HG02884 (cell line): ENCODE results near the gene OAT.
"Not testable (repeated sequence)": the region's sequence is repeated elsewhere in the genome, so short reads cannot be mapped to it uniquely, and the experiment has no call there.

Source experiments
- ATAC-seq: cut with Tn5 transposase; IDR thresholded peaks from one replicate; pipeline ENCODE4 v1.9.1; 2021; ENCODE audit warnings: mild to moderate bottlenecking, moderate library complexity; ENCODE audit not compliant: unreplicated experiment

Gene OAT

DNA sequence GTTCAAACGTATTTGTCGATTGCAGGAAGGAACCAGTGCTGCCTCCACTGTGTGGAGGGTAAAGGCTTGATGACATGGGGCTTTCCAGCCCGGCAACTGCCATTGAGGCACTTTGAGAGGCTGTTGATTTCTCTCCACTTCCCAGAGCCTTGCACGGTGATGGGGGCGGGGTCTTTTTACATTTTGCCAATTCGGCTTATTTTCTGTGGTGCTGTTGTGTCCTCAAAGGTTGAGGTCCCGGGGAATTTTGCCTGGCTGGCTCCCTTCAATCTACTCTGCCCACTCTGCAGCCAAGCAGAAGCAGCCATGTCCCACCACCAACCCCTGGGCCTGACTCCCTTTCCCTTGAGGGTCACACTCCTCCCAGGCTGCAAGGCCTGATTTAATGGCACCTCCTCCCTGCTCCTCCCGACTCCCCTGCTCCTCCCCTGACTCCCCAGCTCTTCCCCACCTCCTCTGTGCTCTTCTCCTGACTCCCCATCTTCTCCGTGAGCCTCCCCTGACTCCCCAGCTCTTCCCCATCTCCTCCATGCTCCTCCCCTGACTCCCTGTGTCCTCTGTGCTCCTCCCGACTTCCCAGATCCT, 39.0 kb downstream of the OAT start:
- ATAC-seq = no peak

- no peak for ATAC-seq
Observed at GRCh38 chr10:124378881-124379471, 39.7 kb downstream of the OAT start.

- no peak for ATAC-seq
Observed at GRCh38 chr10:124378271-124378670, 40.5 kb downstream of the OAT start.

DNA sequence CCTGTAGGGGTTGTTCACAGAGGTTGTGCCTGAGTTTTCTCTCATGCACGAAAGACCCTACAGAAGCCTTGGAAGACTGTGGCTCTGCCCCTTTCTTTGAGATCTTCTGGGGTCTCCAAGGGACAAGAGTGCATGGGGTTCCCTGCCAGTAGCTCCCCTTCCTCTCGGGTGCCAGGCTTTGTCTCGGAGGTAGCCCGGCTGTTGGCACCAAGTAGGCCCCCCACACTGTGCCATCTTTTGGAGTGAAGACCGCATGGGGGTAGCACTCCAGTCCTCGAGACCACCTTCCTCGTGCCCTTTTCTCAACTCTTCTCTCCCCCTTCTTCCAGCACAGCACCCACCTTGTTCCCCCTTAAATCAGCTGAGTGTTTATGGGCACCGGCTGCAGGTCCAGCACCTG, 41.6 kb downstream of the OAT start:
- no peak for ATAC-seq

- ATAC-seq = no peak
Observed at GRCh38 chr10:124376411-124376810, 42.3 kb downstream of the OAT start.

GRCh38 chr10:124375691-124376090, 43.0 kb downstream of the OAT start:
- no peak for ATAC-seq

DNA sequence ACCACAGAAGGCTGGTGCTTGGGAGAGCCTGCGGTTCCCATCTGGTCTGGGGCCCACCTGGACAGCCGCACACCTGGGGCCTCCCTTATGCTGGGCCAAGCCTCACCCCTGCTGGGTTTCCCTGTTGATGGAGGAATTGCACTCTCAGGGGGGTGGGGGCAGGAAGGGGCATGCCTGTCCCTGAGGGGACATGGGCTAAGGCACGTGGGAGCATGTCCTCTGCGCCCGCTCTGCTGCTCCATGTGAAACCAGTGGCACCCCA, 43.4 kb downstream of the OAT start:
- ATAC-seq = no peak

- no peak for ATAC-seq
Observed at GRCh38 chr10:124374535-124375352, 44.0 kb downstream of the OAT start.

DNA sequence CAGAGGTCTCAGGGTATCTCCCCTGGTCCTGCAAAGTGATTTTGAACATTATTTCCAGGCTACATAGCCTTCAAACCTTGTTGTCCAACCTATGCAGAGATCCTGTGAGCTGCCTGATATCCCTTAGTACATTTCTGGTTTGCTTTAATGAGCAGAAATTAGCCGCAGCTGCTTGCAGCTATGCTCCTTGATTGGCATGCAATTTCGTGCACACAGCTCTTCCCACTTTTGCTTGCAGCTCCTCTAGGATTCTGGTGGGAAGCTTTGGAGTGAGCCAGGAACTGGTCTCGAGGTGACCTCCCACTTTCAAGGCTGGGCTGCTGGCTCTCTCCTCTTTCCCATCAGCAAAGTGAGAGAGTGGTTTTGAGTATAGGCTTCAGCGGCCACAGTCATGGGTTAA, 45.8 kb downstream of the OAT start:
- no peak for ATAC-seq

GRCh38 chr10:124370426-124370825, 48.3 kb downstream of the OAT start:
- ATAC-seq = no peak

DNA sequence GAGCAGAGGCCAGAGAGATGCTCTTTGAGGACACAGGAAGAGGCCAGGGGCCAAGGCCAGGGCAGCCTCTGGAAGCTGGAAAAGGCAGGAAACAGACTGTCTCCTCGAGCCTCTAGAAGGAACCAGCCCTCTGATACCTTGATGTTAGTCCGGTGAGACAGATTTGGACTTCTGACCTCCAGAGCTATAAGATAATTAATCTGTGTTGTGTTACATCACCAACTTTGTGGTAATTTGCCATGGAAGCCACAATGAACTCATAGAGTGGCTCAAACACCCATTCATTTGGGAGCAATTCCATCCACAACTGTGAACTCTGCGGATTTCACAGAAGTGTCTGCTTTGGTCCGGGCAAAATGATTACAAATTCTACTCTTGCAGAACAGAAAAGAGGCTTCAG, 48.7 kb downstream of the OAT start:
- ATAC-seq = no peak

- not testable (repeated sequence) for ATAC-seq
Observed at GRCh38 chr10:124369533-124369932, 49.2 kb downstream of the OAT start.

- ATAC-seq = no peak
Observed at GRCh38 chr10:124369066-124369465, 49.7 kb downstream of the OAT start.

DNA sequence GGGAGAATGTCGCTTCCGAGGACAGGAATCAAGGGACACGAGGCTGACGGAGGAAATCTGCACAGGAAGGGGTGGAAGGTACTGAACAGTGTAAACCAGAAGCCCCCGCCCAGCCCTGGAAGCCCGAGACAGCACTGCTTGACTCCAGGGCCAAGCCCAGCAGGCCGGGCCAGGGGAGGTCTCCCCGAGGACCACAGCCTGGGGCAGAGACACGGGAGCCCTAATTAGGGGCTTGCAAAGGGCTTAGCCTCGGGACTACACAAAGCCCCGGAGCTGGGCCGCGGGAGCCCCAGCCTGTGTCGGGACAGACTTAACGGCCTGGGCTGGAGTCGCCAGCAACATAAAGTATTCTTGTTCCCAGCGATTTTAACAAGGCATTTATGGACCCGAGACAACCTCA, 50.8 kb downstream of the OAT start:
- no peak for ATAC-seq

GRCh38 chr10:124367414-124367813, 51.3 kb downstream of the OAT start:
- ATAC-seq = no peak

DNA sequence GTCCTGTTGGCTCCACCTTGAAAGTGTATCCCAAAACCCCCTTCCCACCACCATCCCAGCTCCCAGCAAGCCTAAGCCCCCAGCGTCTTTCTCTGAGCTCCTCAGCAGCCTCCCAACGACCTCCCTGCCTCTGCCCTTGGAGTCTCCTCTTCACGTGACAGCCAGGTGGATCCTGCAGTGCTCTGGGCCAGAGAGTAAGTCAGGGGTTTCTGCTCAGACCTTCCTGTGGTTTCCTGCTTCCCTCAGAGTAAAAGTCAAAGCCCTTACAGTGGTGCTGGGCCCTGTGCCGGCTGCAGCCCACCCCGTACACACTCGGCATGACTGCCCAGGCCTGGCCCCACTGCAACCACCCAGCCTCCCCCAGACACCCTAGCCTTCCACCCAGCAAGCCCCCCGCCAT, 51.9 kb downstream of the OAT start:
- ATAC-seq = no peak

DNA sequence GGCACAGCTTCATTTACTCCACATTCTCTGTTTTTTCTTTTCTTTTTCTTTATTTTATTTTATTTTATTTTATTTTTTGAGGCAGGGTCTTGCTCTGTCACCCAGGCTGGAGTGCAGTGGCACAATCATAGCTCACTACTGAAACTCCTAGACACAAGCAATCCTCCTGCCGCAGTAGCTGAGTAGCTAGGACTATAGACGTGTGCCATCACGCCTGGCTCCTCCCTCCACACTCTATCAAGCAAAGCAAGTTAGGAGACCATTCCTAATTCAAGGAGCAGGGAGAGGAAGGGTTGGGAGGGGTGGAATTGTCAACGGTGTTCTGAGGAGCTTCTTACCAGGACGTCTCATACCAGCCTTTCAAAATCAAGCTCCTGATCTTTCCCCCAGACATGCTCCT, 52.4 kb downstream of the OAT start:
- no peak for ATAC-seq

GRCh38 chr10:124364674-124365073, 54.0 kb downstream of the OAT start:
- ATAC-seq = no peak

GRCh38 chr10:124362568-124362967, 56.2 kb downstream of the OAT start:
- no peak for ATAC-seq

DNA sequence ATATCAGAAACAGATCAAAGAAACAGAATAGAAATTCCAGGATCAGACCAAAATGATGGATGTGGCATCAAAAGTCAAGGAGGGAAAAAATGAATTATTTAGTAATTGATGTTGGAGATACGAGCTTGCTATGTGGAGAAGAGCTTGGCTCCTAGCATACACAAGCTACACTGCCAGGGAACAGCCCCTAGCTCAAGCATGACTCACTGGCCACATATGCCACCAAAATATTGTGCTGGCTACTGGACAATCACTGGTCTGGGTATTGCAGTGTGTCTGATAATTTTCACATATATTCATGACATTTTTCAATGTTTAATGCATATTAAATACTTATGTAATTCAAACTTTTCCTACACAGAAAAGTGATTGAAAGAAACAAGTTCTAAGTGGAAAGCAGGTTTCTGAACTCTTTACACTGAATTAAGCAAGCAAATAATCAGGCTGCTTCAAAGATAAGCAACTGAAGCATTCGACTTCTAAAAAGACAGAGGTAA, 59.3 kb downstream of the OAT start:
- ATAC-seq = no peak

DNA sequence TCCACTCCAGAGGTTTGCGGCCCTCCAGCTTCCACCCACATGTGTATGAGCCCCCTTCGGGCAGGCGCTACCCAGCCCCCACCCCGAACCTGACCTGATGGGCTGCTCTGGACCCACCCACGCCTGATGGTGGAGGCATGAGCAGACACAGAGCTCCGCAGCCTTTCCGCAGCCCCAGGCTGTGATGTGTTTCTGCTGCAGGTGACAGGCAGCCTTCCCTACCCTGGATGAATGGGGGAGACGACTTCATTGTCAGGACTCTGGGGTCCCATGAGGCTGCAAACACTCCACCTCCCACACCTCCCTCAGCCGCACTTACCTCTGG, 61.2 kb downstream of the OAT start:
- ATAC-seq = no peak

GRCh38 chr10:124356701-124357560, 61.8 kb downstream of the OAT start:
- no peak for ATAC-seq
